GM20431 (cell line): ENCODE measurements around the gene NPC1L1.
"Not testable (repeated sequence)": the region's sequence is repeated elsewhere in the genome, so short reads cannot be mapped to it uniquely, and the experiment has no call there.

ENCODE experiments used
- in situ Hi-C: fragments of 300-500 bp; cut with MseI, MboI; formaldehyde crosslinking; loops from one replicate; pipeline ENCODE4 v1.15.0; 2020; ENCODE audit warnings: low sequenced_read_pairs; ENCODE audit not compliant: unreplicated experiment

NPC1L1 gene

DNA sequence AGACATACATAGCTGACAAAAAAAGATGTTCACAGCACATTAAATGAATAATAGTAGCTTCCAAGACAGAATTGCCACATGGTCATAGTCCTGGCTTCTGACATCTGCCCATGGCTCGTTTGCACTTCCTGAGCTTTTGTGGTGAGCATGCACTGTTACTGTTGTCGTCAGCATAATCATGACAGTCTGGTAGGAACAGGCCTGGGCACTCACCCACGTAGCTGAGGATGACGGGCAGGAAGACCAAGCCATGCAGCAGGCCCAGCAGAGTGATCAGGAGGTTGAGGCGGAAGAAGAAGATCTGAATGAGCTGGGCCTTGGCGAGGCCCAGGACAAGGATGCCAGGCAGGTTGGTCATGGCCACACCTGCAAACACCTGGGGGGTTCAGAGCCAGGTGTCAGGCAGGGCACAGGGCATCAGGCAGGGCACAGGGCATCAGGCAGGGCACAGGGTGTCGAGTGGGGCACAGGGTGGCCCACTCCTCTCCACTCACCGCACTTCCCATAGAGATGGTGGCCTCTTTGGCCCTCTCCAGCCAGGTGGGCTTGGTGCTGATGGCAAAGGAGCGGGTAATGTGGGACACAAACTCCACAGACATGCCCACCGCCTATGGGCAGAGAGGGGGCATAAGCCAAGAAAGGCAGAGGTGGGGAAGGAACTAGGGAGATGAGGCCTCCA lies 25.4 kb downstream of the NPC1L1 start:
- in situ Hi-C loops: no loop called here

DNA sequence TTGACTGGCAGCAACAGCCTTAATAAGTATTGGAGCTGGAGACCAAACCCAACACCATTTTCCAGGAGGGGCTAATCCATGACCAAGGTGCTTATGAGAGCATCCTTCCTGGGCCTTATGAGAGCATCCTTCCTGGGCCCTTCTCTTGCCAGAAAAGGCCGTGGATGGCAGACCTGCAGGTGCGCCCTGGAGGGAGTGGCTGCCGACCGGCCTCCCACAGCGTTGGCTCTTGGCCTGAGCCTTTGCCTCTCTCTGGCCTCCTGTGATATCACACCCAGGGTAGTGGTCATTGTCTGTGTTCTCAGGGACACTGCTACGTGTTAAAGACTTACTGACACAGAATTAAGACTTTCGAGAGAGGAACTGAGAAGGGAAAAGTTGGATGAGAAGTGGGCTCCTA lies 28.4 kb downstream of the NPC1L1 start:
- in situ Hi-C loops: no loop called here

DNA sequence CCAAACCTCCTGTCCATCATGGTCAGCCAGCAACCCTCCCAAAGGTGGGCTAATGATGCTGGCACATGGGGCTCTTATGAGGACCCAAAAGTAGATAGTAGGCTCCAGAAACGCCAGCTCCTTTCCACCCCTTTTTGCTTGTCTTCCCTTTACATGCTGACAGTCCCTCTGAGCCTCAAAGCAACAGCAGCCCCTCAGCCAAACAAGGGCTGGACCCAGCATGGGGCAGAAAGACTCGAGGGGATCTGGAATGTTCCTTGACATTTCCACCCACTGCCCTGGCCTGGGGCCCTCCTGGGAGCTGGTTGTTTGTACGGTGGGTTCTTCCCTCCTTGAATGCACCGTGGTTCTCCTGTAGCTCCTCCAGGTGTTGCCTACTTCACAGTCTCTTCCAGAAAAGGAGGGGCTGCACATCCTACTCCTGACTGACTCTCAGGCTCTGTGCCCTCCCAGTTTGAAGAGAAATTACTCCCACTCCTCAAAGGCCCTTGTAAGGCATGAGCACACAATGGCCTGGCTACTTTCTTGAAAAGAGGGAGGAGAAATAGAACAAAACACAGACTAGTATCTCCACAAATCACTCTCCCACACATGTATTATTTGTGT lies 29.2 kb downstream of the NPC1L1 start:
- in situ Hi-C loops: no loop called here

DNA sequence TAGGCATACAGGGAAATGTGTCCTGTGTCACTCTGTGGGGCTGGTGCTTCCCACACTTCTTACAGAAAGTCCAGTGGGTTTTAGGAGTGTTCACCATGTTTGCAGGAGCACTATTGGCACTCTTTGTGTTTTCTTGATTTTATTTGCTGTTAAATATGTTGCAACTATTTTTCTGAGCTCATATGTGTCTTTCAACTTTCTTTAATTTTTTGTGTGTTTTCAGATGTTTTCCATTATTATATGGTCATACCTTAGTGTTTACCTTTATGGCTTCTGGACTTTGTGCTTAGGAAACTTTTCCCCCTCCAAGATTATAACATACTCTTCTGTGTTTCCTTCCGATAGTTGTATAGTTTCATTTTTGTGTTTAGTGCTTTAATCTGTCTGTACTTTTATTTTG lies 29.9 kb downstream of the NPC1L1 start:
- in situ Hi-C loops: no loop called here

- in situ Hi-C loops: no loop called here
Observed at GRCh38 chr7:44508328-44509030, 32.7 kb downstream of the NPC1L1 start.

GRCh38 chr7:44506592-44507288 lies 34.4 kb downstream of the NPC1L1 start:
- in situ Hi-C loops: not testable (repeated sequence)

DNA sequence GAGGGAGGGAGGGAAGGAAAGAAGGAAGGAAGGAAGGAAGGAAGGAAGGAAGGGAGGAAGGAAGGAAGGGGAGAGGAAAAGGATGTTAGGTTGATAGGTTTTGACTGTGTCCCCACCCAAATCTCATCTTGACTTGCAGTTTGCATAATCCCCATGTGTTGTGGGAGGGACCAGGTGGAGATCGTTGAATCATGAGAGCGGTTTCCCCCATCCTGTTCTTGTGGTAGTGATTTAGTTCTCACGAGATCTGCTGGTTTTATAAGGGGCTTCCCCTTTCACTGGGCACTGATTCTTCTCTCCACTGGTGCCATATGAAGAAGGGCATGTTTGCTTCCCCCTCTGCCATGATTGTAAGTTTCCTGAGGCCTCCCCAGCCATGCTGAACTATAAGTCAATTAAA lies 35.5 kb downstream of the NPC1L1 start:
- in situ Hi-C loops: no loop called here

DNA sequence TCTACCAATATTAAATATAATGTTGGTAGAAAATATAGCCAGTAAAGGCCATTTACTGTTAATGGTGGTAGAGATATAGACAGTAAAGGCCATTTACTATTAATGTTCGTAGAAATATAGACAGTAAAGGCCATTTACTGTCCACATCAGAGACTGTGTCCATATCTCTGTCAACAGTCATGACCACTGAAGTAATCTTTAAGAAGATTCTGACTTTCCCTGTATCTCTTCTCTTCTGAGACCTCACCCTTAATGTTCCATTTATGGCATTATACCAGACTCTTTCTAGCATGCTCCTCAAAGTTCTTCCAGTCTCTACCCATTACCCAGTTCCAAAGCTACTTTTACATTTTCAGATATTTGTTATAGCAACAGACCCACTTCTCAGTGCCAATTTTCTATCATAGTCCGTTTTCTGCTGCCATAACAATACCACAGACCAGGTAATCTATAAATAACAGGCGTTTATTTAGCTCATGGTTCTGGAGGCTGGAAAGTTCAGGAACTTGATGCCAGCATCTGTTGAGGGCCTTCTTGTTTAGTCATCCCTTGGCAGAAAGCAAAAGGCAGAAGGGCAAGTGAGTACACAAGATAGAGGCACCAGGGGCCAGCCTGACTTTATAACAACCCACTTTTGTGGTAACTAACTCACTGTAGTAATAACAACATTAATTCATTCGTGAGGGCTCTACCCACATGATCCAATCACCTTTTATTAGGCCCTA lies 42.7 kb downstream of the NPC1L1 start:
- in situ Hi-C loops: loop anchor here (25.0 kb wide), 1 partner anchor 261 kb away; no protein-coding TSS in a partner anchor

DNA sequence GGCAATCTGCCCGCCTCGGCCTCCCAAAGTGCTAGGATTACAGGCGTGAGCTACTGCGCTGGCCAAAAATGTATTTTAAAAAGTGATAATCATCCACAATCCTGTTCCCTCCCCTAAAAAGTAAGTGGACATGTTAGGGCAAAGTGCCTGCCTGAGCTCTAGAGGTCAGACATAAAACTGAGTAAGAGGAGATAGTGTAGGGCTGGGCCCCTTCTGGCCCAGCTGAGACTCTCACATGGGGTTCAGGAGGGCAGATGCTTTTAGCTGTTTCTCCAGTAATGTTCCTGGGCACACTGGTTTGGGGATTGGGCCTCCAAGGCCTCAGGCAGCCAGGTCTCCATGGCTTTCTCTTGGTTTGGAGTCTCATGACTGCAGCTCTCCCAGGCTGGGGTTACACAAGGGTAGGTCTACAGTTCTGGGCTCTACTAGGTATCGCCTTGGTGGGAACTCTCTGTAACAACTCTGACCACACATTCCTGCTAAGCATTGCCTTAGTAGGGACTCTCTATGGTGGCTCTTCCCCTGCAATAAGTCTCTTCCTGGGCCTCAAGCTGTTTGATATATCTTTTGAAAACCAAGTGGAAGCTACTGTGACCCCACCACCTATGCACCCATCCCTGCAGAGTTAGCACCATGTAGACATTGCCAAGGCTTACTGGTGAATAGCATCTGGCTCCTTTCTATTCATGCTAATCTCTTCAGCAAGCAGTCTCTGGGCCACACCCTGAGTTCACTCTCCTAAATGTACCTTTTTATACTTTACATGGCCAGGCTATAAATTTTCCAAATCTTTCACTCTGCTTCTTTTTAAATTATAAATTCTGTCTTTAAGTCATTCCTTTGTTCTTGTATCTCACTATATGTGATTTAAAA lies 43.7 kb downstream of the NPC1L1 start:
- in situ Hi-C loops: loop anchor here (25.0 kb wide), 1 partner anchor 260 kb away; no protein-coding TSS in a partner anchor

DNA sequence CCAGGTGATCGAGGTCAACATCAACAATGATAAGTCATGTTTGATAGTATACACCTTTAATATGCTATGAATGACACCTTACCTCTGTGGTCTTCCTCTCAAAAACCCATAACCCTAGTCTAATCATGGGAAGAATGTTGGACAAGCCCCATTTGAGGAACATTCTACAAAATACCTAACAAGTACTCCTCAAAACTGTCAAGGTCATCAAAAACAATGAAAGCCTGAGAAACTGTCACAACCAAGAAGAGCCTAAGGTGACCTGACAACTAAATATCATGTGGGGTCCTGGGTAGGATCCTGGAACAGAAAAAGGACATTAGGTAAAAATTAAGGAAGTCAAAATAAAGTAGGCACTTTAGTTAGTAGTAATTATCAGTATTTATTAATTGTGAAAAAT lies 44.7 kb downstream of the NPC1L1 start:
- in situ Hi-C loops: loop anchor here (25.0 kb wide), 1 partner anchor 259 kb away; no protein-coding TSS in a partner anchor

- in situ Hi-C loops: loop anchor here (25.0 kb wide), 1 partner anchor 258 kb away; no protein-coding TSS in a partner anchor
Observed at GRCh38 chr7:44494960-44495359, 46.2 kb downstream of the NPC1L1 start.

GRCh38 chr7:44491229-44491628 lies 49.9 kb downstream of the NPC1L1 start:
- in situ Hi-C loops: loop anchor here (25.0 kb wide), 1 partner anchor 254 kb away; no protein-coding TSS in a partner anchor

DNA sequence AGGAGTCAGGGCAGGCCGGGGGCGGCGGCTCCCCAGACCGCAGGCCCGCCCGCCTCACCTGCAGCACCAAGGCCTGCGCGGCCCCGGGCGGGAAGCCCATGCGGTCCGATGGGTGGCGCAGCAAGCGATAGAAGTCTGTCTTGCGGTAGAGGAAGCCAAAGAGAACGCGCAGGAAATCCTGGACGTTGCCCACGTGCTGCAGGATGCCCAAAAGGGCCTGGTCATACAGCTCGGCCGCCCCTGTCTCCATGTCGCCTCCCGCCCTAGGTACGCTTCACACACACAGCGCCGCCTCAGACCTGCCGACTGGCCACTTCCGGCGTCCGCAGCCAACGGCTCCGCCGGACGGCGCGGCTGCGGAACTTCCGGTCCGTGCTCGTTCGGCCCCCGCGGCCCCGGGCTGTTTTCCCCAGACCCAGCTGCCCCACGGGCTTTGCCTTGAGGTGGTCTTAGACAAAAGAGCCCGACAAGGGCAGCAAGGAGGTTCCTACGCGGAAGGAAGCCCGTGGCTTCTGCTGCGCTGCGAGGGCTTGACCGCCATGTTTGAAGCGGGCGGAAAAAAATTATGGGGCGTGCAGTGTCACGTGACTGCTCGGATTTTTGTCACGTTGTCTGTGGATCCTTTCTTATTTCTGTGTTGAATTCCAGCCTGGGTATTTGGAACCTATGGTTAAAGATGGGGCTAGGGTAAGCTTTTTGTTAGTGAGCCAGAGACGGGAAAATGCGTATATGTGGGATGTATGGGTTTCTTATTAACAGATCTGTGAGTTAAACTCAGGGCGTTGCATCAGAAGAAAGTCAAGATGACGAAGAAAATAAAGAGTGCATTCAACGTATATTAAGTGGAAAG lies 50.6 kb downstream of the NPC1L1 start, which contains the start of gene NUDCD3:
NUDCD3 (minus strand) TSS at position 308 of the 850 bp plus-strand sequence; CDS start at position 250, 58 bp downstream.
- in situ Hi-C loops: loop anchor here (25.0 kb wide), 1 partner anchor 253 kb away; no protein-coding TSS in a partner anchor

DNA sequence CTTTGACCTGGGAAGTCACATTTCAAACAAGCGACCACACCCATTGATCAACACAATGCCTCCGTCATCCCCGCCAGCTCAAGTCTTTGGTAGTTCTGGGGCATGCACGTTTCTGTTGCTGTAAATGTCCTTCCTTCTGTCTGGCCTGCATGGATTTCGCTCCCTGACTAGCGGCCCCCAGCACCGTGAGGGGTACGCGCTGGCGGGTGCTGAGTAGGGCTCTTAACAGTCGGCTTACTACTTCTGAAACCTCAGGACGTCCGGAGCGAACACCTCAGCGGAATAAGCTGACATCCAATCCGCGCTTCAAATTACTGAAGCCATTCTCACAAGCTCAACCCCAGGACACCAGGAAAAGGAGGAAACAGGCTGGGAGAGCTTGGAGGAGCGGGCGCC lies 51.2 kb downstream of the NPC1L1 start:
- in situ Hi-C loops: loop anchor here (25.0 kb wide), 1 partner anchor 253 kb away; no protein-coding TSS in a partner anchor

- in situ Hi-C loops: loop anchor here (25.0 kb wide), 1 partner anchor 252 kb away; no protein-coding TSS in a partner anchor
Observed at GRCh38 chr7:44488955-44489354, 52.2 kb downstream of the NPC1L1 start.

DNA sequence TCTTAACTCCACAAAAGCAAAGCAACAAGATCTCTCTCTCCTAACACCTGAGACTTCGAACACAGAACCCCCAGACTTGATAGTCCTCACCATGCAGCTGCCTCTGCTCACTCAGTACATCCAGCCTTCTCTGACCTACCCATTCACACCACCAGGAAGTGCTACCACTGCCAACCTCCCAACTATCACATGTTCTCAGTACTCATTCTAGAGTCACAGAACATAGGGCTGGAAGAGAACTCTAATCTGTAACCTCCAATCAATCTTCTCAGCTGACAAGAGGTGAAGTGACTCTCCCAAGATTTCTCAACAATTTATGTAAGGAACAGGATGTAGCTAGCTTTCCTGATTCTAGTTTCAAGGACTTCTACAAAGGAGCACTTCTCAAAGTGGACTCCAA lies 54.4 kb downstream of the NPC1L1 start:
- in situ Hi-C loops: loop anchor here (25.0 kb wide), 1 partner anchor 249 kb away; no protein-coding TSS in a partner anchor

DNA sequence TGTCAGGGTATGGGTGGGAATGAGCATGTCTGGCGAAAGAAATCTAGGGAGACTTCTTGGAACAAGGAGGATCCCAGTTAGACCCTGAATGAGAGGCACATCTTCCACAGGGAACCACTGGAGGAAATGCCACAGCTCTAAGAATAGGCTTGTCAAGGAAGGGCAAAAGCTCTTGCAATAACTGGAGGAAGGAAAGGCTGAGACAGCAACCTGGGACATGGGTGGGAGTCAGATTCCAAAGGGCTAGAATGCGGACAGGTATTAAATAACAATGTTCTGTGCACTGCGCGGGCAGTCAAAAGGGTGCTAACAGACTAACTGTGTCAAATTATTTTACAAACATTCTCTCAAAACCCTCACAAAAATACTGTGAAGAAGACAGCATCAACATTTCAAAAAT lies 55.1 kb downstream of the NPC1L1 start:
- in situ Hi-C loops: loop anchor here (25.0 kb wide), 1 partner anchor 249 kb away; no protein-coding TSS in a partner anchor
